Retinal pigment epithelial cell (primary cell): Measurements from ENCODE around the gene RILP.

Experiments
- DNase-seq: peaks from one replicate; pipeline ENCODE4 v3.0.0-alpha.2; 2010; ENCODE audit warnings: low read depth
- H3K4me3 ChIP-seq: 2 replicates; pipeline ENCODE4 v1.5.1; 2011; ENCODE audit warnings: mild to moderate bottlenecking, low read length, control low read depth, moderate library complexity
- TF ChIP-seq, protein P1 (sequence below): conservative IDR thresholded peaks from 2 replicates; pipeline ENCODE4 v1.5.1; 2011; ENCODE audit warnings: low read depth, low read length, control low read depth, inconsistent platforms

Gene RILP

DNA sequence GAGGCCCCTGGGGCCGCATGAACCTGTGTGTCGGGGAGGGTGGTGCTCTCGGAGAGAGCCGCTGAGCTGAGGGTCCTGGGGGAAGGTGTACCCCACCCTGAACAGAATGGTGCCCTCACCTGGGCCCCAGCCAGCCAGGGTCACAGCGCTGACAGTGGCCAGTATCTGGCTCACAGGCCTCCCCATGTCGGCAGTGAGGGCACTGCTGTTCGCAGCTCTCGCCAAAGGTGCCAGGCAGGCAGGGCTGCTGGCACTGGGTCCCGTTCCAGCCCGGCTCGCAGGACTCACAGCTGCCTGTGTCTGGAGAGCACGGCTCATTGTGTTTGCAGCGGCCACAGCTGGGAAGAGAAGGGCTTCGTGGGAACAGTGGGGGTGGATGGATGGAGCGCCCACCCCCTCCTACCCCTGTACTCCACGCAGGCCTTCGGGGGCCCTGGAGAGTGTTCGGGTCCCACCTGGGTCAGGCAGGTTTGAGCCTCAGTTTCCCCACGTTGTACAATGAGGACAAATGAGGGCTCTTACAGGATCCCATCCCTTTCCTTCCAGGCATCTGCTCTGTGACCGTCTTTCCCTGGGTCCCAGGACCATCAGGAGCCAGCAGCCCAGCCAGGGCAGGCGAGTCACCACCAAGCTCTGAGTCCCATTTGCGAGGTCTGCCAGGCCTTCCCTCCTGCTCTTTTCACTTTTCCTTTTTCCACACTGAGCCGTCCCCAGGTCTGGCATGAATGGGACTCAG lies 9.2 kb downstream of the RILP start:
- DNase-seq: no peak
- TF ChIP-seq, protein P1, sequence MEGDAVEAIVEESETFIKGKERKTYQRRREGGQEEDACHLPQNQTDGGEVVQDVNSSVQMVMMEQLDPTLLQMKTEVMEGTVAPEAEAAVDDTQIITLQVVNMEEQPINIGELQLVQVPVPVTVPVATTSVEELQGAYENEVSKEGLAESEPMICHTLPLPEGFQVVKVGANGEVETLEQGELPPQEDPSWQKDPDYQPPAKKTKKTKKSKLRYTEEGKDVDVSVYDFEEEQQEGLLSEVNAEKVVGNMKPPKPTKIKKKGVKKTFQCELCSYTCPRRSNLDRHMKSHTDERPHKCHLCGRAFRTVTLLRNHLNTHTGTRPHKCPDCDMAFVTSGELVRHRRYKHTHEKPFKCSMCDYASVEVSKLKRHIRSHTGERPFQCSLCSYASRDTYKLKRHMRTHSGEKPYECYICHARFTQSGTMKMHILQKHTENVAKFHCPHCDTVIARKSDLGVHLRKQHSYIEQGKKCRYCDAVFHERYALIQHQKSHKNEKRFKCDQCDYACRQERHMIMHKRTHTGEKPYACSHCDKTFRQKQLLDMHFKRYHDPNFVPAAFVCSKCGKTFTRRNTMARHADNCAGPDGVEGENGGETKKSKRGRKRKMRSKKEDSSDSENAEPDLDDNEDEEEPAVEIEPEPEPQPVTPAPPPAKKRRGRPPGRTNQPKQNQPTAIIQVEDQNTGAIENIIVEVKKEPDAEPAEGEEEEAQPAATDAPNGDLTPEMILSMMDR: no peak
- H3K4me3 ChIP-seq: no peak overlapping the region

DNA sequence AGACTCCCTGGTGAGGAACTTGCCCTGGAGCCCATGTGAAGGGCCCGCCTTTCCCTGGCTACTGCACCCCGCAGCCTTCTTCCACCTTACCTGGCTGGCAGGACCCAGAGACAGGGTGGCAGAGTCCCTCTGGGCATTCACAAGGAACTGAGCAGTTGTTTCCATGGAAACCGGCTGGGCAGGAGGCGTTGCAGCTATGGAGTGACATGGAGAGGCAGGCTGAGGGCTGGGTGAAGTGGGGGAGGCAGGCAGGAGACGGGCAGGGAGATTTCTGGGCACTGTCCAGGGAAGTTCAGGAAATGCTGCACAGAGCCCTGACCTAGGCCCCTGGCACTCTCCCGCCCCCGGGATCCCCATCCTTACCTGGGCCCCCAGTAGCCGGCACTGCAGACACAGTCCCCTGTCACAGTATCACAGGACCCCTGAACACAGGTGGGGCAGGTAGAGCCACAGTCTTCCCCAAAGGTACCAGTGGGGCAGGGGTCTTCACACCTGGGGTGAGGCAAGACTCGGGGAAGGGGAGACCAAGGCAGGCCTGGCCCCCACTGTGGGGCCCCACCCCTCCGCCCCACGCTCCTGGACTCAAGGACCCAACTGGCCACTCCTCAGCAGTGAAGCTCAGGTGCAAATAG lies 10.0 kb downstream of the RILP start:
- H3K4me3 ChIP-seq: no peak overlapping the region
- TF ChIP-seq, protein P1: no peak
- no peak for DNase-seq

DNA sequence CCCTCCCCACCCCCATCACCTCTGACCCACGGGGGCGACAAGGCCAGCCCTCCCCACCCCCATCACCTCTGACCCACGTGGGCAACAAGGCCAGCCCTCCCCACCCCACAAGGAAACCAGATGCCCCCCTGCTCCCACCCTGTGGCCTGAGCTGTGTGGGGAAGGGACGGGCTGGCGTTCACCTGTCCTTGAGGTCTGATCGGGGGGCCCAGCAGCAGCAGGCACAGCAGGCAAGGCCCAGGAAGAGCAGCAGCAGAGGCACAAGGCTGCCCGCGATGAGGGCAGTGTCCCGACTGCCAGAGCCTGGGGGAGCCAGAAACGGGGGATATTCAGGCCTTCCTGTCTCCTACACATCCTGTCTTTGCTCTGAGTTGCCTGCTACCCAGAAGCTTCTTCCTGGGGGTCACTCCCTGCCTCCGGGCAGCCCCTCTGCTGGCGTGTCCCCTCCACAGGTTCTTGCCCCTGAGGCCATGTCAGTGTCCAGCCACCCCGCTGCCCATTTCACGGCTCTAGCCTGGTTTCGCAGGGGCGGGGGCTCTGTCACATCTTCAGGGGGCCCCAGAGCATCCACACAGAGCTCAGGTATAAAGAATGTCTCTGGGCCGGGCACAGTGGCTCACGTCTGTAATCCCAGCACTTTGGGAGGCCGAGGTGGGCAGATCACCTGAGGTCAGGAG lies 10.9 kb downstream of the RILP start:
- TF ChIP-seq, protein P1: no peak
- DNase-seq: no peak
- H3K4me3 ChIP-seq: no peak overlapping the region

DNA sequence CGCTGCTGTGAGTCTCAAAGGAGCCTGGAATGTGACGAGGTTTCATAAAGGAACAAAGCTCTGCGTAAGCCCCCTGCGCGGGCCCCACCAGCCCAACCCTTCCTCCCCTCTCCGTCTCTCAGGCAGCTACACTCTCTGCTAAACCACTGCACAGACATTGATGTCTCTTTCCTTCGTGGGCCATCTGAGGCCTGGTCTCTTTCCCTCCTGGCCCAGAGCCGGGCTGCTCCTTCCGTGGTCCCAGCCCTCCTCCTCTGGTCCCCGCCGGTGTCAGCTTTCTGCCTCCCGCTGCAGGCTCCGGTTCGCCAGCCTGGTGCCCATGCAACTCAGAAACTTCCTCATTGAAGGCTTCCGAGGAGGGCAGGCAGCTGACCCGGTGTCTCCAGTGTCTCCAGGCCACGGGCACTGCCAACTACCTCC lies 11.5 kb downstream of the RILP start:
- TF ChIP-seq, protein P1: no peak
- DNase-seq: no peak

DNA sequence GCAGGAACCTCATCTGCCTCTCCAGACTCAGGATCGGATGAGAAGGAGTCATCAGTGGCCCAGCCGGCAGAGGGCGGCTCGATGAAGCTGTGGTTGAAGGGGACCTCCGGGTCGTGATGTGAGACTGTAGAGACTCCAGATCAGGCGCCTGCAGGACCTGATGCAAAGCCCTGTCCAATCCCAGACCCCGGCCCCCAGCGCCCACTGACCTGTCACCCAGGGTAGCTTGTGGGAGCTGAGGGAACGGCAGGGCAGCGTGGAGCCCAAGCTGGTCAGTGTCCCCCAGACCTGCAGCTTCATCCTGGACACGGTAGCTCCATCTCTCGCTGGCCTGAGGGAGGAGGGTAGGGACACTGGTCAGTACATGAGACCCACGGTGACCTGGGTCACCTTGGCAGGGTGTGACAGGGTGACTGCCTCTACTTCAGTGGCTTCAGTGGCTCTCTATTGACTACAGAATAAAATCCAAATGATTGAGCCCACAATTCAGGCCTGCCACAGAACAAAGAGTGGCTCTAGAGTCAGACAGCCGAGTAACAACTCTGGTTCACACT lies 12.9 kb downstream of the RILP start:
- DNase-seq: no peak
- no peak overlapping the region for H3K4me3 ChIP-seq
- TF ChIP-seq, protein P1: no peak

More for the DNA sequence above, 11.5 kb downstream of the RILP start:
- no peak overlapping the region for H3K4me3 ChIP-seq

DNA sequence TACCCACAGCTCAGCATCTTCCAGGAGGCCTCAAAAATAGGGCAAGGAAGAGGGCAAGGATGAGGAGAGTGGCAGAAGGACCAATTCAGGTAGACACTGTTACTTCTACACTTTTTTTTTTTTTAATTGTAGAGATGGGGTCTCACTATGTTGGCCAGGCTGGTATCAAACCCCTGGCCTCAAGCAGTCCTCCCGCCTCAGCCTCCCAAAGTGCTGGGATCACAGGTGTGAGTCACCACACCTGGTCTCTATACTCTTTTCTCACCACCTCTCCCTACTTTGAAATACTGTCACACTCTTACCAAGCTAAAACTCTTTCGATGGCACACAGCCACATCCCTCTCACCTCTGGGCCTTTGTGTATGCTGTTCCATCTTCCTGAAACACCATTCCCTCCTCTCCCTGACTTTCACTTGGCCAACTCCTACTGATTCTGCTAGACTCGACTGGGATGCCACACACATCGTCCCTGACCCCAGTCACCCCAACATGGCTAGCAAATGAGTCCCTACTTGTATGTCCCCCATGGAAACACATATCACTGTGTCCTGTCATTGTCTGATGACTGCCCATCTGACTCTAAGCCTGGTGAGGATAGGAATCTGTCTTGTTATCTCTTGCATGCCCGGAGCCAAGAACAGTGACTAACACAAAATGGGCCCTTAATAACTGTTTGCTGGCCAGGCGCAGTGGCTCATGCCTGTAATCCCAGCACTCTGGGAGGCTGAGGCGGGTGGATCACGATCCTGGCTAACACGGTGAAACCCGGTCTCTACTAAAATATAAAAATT lies 13.8 kb downstream of the RILP start:
- DNase-seq: no peak
- no peak overlapping the region for H3K4me3 ChIP-seq
- TF ChIP-seq, protein P1: no peak
